Activated B cell treated with CpG ODN at 0.5 μM for 24 hours (primary cell): ENCODE results near the gene MRPS2. TPM values are rescaled to one million over a fixed set of nuclear protein-coding genes. Genes with fewer than 3 reads are reported as not detected.

Experiments
- ATAC-seq: fragments of 200-7000 bp; cut with Tn5 transposase; one replicate; pipeline ENCODE4 v1.10.0; 2021; ENCODE audit warnings: low read depth, mild to moderate bottlenecking, moderate library complexity
- CTCF ChIA-PET: fragments of 350-600 bp; sonication (Branson Sonifier 250); formaldehyde crosslinking; loops from one replicate; lab custom pipeline; 2021; ENCODE audit warnings: antibody characterized with exemption; lab: Charles Lee
- POLR2A ChIA-PET: fragments of 350-600 bp; sonication (Branson Sonifier 250); formaldehyde crosslinking; loops from one replicate; lab custom pipeline; 2021; ENCODE audit warnings: antibody characterized with exemption; lab: Charles Lee
- DNase-seq: peaks from one replicate; pipeline ENCODE4 v3.0.0; 2022
- H3K27ac Mint-ChIP-seq: one replicate; pipeline ENCODE4 v1.8.0; 2020; ENCODE audit warnings: mixed read lengths
- H3K27me3 Mint-ChIP-seq: one replicate; pipeline ENCODE4 v1.8.0; 2021; ENCODE audit warnings: mixed read lengths
- H3K36me3 Mint-ChIP-seq: one replicate; pipeline ENCODE4 v1.8.0; 2021; ENCODE audit warnings: low read depth, mixed read lengths
- H3K4me1 Mint-ChIP-seq: one replicate; pipeline ENCODE4 v1.8.0; 2021; ENCODE audit warnings: mixed read lengths
- H3K4me3 Mint-ChIP-seq: one replicate; pipeline ENCODE4 v1.8.0; 2020; ENCODE audit warnings: mild to moderate bottlenecking, mixed read lengths
- H3K9me3 Mint-ChIP-seq: one replicate; pipeline ENCODE4 v1.8.0; 2020; ENCODE audit warnings: mixed read lengths
- intact Hi-C: fragments of 100-400 bp; cut with micrococcal nuclease; formaldehyde crosslinking; loops from one replicate; pipeline ENCODE4 v1.15.1; 2024
- total RNA-seq: library from RNA; stranded (reverse); gene quantifications from 2 replicates; pipeline ENCODE4 v1.2.3, GENCODE V29; 2022
- TF ChIP-seq, protein P1 (sequence below): fragments of 200-600 bp; IDR thresholded peaks from one replicate; pipeline ENCODE4 v1.8.0; 2022; ENCODE audit warnings: antibody characterized with exemption, mild to moderate bottlenecking

MRPS2 gene
- total RNA-seq, 1 donor from 2014 or later = 35.1 TPM

DNA sequence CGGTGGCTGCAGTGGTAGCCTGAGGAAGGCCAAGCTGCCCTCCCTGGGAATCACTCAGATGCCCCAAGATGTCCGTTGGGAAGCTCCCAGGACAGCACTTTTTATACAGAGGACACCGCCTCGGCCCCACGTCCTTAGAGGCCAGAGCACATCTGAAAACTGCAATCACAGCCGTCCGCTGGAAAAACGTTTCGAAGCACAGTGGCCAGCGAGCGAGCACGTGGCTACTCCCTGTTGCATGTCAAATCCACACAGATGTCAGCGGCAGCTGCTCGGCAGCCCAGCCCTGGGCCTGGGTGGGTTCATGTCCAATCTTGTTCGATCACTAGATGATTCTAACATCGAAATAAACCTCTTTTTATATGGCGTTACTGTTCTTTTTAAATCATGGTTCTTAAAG lies 12.0 kb upstream of the MRPS2 start:
- TF ChIP-seq, protein P1, sequence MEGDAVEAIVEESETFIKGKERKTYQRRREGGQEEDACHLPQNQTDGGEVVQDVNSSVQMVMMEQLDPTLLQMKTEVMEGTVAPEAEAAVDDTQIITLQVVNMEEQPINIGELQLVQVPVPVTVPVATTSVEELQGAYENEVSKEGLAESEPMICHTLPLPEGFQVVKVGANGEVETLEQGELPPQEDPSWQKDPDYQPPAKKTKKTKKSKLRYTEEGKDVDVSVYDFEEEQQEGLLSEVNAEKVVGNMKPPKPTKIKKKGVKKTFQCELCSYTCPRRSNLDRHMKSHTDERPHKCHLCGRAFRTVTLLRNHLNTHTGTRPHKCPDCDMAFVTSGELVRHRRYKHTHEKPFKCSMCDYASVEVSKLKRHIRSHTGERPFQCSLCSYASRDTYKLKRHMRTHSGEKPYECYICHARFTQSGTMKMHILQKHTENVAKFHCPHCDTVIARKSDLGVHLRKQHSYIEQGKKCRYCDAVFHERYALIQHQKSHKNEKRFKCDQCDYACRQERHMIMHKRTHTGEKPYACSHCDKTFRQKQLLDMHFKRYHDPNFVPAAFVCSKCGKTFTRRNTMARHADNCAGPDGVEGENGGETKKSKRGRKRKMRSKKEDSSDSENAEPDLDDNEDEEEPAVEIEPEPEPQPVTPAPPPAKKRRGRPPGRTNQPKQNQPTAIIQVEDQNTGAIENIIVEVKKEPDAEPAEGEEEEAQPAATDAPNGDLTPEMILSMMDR = no peak
- ChIA-PET POLR2A (no interaction called here), CTCF (no interaction called here)
- H3K36me3 Mint-ChIP-seq = peaks cover 6% of the 10 kb centered on the region
- H3K27ac Mint-ChIP-seq = no peak overlapping the region
- no peak for ATAC-seq
- no peak overlapping the region for H3K4me3 Mint-ChIP-seq
- H3K4me1 Mint-ChIP-seq = no peaks in the 10 kb centered on the region
- no peaks in the 10 kb centered on the region for H3K9me3 Mint-ChIP-seq
- intact Hi-C loops = no loop called here
- DNase-seq = no peak
- peaks cover 2% of the 10 kb centered on the region for H3K27me3 Mint-ChIP-seq

DNA sequence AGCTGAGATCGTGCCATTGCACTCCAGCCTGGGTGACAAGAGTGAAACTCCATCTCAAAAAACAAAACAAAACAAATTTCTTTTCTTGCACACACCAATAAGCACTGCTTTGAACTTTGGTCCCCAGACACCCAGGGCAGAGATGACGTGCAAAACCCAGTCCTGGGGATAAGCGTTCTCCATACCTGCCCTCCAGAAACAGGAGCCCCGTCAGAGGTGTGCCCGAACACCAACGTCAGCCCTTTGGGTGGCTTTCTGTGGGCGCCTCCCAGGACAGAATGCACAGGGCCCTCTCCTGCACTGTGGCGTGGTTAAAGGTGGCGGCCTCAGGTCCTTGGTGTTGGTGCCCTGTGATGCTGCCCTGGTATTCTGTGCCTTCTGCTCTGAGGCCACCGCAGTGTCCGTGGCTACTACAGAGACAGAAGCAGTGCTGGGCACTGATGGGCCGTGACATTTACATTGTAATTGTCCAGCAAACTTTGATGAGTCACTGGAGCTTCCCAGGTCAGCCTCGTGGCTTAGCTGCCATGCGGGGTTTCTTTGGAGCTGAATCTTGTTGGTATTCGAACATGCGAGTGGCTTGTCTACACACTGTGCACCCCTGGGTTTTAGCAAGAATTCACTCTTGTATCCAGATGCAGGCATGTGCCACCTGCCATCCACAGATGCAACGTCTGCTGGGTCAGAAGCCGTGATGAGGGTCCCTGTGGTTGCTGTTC lies 11.1 kb upstream of the MRPS2 start:
- DNase-seq = no peak
- H3K9me3 Mint-ChIP-seq = no peaks in the 10 kb centered on the region
- ATAC-seq = no peak
- no peak overlapping the region for H3K4me3 Mint-ChIP-seq
- H3K36me3 Mint-ChIP-seq = peaks cover 6% of the 10 kb centered on the region
- TF ChIP-seq, protein P1 = no peak
- H3K27ac Mint-ChIP-seq = no peak overlapping the region
- H3K27me3 Mint-ChIP-seq = no peaks in the 10 kb centered on the region
- no peaks in the 10 kb centered on the region for H3K4me1 Mint-ChIP-seq
- ChIA-PET CTCF (no interaction called here), POLR2A (no interaction called here)
- intact Hi-C loops = no loop called here

DNA sequence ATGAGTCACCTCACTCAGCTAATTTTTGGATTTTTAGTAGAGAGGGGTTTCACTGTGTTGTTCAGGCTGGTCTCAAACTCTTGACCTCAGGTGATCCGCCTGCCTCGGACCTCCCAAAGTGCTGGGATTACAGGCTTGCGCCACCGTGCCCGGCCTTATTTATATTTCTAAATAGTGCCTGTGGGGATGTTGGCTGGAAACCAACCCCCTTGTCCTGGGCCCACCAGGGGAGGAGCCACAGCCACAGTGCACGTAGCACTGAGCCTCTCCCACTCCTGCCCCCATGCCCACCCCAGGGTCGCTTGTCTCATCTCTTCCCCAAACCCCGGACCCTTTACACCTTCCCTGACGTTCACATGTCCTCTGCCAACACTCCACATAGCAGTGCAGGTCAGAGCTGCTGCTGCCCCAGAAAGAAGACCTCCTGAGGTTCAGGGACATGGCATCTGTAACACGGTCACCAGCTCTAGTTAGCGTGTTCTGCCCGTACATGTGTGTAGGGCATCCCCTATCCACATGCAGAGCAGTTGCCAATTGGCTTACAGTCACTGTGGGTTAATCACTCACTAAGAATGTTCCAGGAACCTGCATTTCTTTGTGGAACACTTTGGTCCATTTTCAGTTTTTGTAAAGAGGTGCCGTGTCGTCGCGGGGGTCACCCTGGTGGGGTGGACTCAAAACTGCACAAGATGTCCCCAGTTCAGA lies 10.2 kb upstream of the MRPS2 start:
- H3K4me3 Mint-ChIP-seq = no peak overlapping the region
- H3K9me3 Mint-ChIP-seq = no peaks in the 10 kb centered on the region
- ChIA-PET CTCF (no interaction called here), POLR2A (no interaction called here)
- TF ChIP-seq, protein P1 = no peak
- intact Hi-C loops = no loop called here
- H3K27me3 Mint-ChIP-seq = no peaks in the 10 kb centered on the region
- H3K36me3 Mint-ChIP-seq = peaks cover 3% of the 10 kb centered on the region
- H3K27ac Mint-ChIP-seq = no peak overlapping the region
- H3K4me1 Mint-ChIP-seq = no peaks in the 10 kb centered on the region
- DNase-seq (no peak), ATAC-seq (no peak)

DNA sequence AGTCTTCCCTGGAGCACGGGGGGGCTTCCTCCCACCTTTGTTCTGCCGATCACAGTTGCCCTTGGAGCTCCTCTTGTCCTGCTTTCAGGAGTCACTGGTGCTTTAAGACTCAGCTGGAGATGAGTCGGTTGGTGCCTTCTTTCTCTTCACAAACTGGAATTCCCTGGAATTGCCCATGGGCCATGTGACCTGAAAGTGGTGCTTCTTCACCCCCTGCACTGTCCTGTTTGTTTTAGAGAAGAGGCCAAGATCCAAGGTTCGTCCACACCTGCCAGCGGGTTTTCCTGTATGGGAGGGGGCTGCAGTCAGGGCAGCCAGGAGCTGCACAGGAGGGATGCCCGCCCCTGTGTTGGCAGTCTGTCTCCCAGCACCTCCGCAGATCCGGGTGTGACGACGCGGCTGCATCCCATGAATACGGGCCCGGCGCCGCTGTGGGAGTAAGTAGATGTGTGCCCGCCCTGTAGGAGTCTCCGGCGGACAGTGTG lies 9.5 kb upstream of the MRPS2 start:
- no peak for DNase-seq
- H3K27me3 Mint-ChIP-seq = no peaks in the 10 kb centered on the region
- ChIA-PET POLR2A (no interaction called here), CTCF (no interaction called here)
- no peak overlapping the region for H3K4me3 Mint-ChIP-seq
- H3K36me3 Mint-ChIP-seq = no peaks in the 10 kb centered on the region
- H3K27ac Mint-ChIP-seq = no peak overlapping the region
- intact Hi-C loops = no loop called here
- TF ChIP-seq, protein P1 = no peak
- H3K9me3 Mint-ChIP-seq = no peaks in the 10 kb centered on the region
- no peak for ATAC-seq
- no peaks in the 10 kb centered on the region for H3K4me1 Mint-ChIP-seq

DNA sequence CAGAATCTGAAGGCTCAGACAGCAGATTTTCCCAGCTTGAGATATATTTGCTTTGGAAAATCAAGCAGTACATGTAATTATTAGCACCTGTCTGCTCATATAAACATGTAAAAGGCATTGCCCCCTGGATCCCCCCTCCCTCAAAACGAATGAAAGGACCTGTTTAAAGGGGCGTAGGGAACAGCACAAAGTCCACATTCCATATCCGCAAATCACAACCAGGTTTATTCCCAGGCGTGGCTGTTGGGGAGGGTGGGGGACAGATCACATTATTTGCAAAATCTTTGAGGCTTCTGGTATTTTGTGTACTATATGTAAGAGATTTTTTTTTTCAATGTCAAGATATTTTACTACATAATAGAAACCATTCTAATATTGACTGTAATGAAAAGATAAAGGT lies 8.7 kb upstream of the MRPS2 start:
- Mint-ChIP-seq H3K27me3 (no peaks in the 10 kb centered on the region), H3K4me1 (no peaks in the 10 kb centered on the region), H3K27ac (no peak overlapping the region), H3K36me3 (no peaks in the 10 kb centered on the region), H3K9me3 (no peaks in the 10 kb centered on the region), H3K4me3 (no peak overlapping the region)
- ATAC-seq (no peak), DNase-seq (no peak)
- TF ChIP-seq, protein P1 = no peak
- ChIA-PET CTCF (no interaction called here), POLR2A (interaction anchor here (0.6 kb wide), 1 partner anchor 10 kb away, joined by 4 read pairs; no protein-coding TSS in a partner anchor)
- intact Hi-C loops = no loop called here
